Osteoblast (primary cell): ENCODE results near the gene CT55. TPM values are rescaled to one million over a fixed set of nuclear protein-coding genes. Genes with fewer than 3 reads are reported as not detected.

Source experiments
- DNase-seq: peaks from one replicate; pipeline ENCODE4 v3.0.0; 2011; ENCODE audit warnings: low spot score, mixed read lengths; ENCODE audit not compliant: insufficient read length; ENCODE audit errors: missing footprints
- H2AFZ ChIP-seq: 2 replicates; pipeline ENCODE4 v1.6.0; 2011; ENCODE audit warnings: mild to moderate bottlenecking, low read length
- H3K27ac ChIP-seq: 2 replicates; pipeline ENCODE4 v1.5.1; 2011; ENCODE audit warnings: mild to moderate bottlenecking, low read depth, low read length, moderate library complexity
- H3K27me3 ChIP-seq: 2 replicates; pipeline ENCODE4 v1.6.0; 2012; ENCODE audit warnings: mild to moderate bottlenecking, control low read depth, inconsistent platforms, low read length, moderate library complexity; ENCODE audit not compliant: insufficient read depth
- H3K36me3 ChIP-seq: 2 replicates; pipeline ENCODE4 v1.5.1; 2011; ENCODE audit warnings: mild to moderate bottlenecking, low read length, control low read depth, moderate library complexity; ENCODE audit not compliant: insufficient read depth
- H3K4me1 ChIP-seq: 2 replicates; pipeline ENCODE4 v1.5.1; 2011; ENCODE audit warnings: mild to moderate bottlenecking, low read length, control low read depth, moderate library complexity; ENCODE audit not compliant: insufficient read depth
- H3K4me2 ChIP-seq: 2 replicates; pipeline ENCODE4 v1.6.0; 2011; ENCODE audit warnings: mild to moderate bottlenecking, low read length; ENCODE audit not compliant: insufficient read depth
- H3K4me3 ChIP-seq: fragments of 200-600 bp; sonication (generic); 3 replicates; pipeline ENCODE4 v1.5.1; 2012; ENCODE audit warnings: mild to moderate bottlenecking, low read length, inconsistent platforms; ENCODE audit not compliant: insufficient read depth
- H3K79me2 ChIP-seq: 2 replicates; pipeline ENCODE4 v1.6.0; 2012; ENCODE audit warnings: mild to moderate bottlenecking, low read length, control low read depth, inconsistent platforms; ENCODE audit not compliant: insufficient read depth
- H3K9me3 ChIP-seq: 2 replicates; pipeline ENCODE4 v1.5.1; 2011; ENCODE audit warnings: low read depth, low read length, control low read depth
- H4K20me1 ChIP-seq: 2 replicates; pipeline ENCODE4 v1.6.0; 2012; ENCODE audit warnings: mild to moderate bottlenecking, low read length, control low read depth; ENCODE audit not compliant: insufficient read depth
- CTCF ChIP-seq: IDR thresholded peaks from 2 replicates; pipeline ENCODE4 v1.5.1; 2011; ENCODE audit warnings: mild to moderate bottlenecking, low read depth, low read length, moderate library complexity; ENCODE audit errors: extremely low read depth
- total RNA-seq: library from RNA; depleted of rRNA; stranded (reverse); fragments of >200 nt; gene quantifications from 2 replicates; pipeline ENCODE4 v1.2.3, GENCODE V29; 2012

The CT55 gene
- total RNA-seq, 1 donor: not detected

DNA sequence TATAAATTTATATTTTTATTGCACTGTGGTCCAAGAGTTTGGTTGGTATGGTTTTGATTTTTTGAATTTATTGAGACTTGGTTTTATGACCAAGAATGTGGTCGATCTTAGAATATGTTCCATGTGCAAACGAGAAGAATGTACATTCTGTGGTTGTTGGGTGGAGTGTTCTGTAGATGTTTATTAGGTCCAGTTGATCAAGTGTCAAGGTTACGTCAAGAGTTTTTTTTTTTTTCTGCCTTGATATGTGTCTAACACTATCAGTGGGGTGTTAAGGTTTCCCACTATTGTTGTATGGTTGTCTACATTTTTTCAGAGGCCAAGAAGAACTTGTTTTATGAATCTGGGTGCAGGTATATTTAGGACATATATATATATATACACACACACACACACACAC is 61.6 kb downstream of the CT55 start:
- Histone ChIP-seq H3K4me3 (no peak overlapping the region), H3K9me3 (no peaks in the 10 kb centered on the region), H2AFZ (no peak overlapping the region), H3K4me1 (no peaks in the 10 kb centered on the region), H3K27ac (no peak overlapping the region), H3K4me2 (no peak overlapping the region), H4K20me1 (no peaks in the 10 kb centered on the region), H3K27me3 (peaks cover 3% of the 10 kb centered on the region), H3K36me3 (no peaks in the 10 kb centered on the region), H3K79me2 (no peaks in the 10 kb centered on the region)
- DNase-seq: no peak
- TF ChIP-seq CTCF: no peak

Other genes with a start within 250 kb of the CT55 start
- gene SMIM10, start 180.4 kb downstream of the CT55 start, total RNA-seq: 7.1 and 8.0 TPM in 2 replicates
- gene RTL8B, start 148.9 kb downstream of the CT55 start, total RNA-seq: 8.0 and 10.6 TPM in 2 replicates
- gene RTL8C, start 139.0 kb downstream of the CT55 start, total RNA-seq: 35.9 and 37.6 TPM in 2 replicates
- 6.2 and 9.1 TPM in 2 replicates for gene RTL8A, start 119.3 kb downstream of the CT55 start, total RNA-seq
- 1.8 and 2.5 TPM in 2 replicates for gene SMIM10L2B, start 72.7 kb downstream of the CT55 start, total RNA-seq
- not detected in 2 replicates for gene ETDB, start 50.9 kb downstream of the CT55 start, total RNA-seq
- not detected in 2 replicates for gene ETDA, start 80.7 kb upstream of the CT55 start, total RNA-seq
- not detected in 2 replicates for gene ETDC, start 138.1 kb upstream of the CT55 start, total RNA-seq
- gene ZNF75D, start 172.7 kb upstream of the CT55 start, total RNA-seq: 7.7 and 8.3 TPM in 2 replicates
- gene ZNF449, start 173.4 kb upstream of the CT55 start, total RNA-seq: 11.6 and 14.7 TPM in 2 replicates